Activated CD4-positive, alpha-beta T cell treated with anti-CD3 and anti-CD28 coated beads, Interleukin-2, Interleukin-4, amounts not matched to agents 100 ng/mL and 50 ng/mL, durations not matched to agents 16 hours and 8 hours (primary cell): Measurements from ENCODE around the gene LEMD3.

Experiments used
- DNase-seq: peaks from one replicate; pipeline ENCODE4 v3.0.0-alpha.2; 2020; ENCODE audit warnings: low spot score

LEMD3 gene

DNA sequence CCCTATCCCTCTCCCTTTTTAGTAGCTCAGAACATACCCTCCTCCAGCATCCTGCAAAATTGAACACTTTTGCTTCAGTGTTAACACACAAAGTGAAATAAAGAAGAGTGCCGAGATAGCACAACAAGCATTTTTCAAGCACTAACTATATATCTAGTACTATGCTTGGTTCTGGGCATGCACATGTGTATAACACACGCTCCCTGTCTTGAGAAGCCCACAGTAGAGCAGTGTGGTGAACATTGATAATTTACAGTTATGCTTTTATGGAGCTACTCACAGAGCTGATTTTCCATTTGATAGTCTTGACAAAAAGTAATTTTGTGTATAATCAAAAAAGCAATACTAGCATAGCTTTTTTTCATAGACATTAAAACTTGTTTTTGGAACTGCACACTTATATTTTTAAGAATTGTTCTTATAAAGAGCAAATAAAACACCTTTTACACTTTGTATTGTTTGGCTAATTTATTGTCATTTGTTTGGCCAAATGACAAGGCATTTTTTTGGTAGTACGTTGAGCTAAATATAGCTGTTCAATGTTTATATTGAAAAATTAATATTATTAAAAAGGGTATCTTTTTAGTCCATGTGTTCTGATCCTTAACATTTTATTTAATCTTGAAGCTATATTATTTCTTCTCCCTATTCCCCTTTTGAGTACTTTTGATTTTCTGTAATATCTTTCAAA is 39.7 kb downstream of the LEMD3 start:
- DNase-seq = no peak

DNA sequence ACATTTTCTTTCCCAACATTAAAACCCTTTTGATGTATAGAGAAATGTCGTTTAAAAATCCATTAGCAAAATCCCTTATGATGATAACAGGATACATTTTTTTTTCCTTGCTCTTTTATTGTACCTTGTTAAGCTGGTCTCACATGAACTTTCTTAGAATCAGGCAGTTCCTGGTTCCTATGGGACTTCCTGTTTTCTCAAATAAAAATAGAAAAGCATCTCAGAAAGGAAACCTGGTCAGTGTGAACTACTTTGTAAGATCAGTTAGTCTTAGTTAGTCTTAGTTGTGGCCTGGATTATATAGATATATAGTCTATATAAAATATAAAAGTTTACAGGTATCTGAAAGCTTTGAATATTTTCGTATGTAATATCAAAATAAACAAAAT is 40.3 kb downstream of the LEMD3 start:
- no peak for DNase-seq

DNA sequence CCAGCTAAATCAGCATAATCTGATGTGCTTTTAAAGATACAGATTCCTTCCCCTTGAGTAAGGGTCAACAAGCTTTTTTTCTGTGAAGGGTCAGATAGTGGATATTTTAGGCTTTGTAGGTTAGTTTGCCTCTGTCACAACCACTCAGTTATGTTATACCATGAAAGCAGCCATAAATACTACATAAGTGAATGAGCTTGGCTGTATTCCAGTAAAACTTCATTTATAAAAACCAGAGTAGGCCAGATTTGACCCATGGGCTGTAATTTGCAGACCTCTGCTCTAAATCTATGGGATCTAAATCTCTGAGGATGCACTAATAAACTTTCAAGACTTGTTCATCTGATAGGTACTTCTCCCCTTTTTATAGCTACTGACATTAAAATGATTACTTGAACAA is 47.7 kb downstream of the LEMD3 start:
- no peak for DNase-seq

DNA sequence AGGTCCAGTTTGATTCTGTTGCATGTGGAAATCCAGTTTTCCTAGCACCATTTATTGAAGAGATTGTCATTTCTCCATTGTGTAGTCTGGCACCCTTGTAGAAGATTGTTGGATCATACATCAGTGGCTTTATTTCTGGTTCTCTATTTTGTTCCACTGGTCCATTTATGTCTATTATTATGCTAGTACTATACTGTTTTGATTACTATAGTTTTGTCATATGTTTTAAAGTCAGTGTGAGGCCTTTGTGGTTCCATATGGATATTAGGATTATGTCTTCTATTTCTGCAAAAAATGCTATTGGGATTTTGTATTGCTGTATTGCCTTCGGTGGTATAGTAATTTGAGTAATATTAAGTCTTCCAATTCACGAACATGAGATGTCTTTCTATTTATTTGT is 51.4 kb downstream of the LEMD3 start:
- no peak for DNase-seq

DNA sequence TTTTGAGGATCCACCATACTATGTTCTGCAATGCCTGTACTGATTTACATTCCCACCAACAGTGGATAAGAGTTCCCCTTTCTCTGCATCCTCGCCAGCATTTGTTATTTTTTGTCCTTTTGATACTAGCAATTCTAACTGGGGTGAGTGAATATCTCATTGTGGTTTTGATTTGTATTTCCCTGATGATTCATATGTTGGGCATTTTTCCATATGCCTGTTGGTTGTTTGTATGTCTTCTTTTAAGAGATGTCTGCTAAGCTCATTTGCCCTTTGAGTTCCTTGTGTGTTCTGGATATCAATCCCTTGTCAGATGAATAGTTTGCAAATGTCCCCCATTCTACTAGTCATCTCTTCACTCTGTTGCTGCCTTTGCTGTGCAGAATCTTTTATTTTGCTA is 60.1 kb downstream of the LEMD3 start:
- DNase-seq = no peak

DNA sequence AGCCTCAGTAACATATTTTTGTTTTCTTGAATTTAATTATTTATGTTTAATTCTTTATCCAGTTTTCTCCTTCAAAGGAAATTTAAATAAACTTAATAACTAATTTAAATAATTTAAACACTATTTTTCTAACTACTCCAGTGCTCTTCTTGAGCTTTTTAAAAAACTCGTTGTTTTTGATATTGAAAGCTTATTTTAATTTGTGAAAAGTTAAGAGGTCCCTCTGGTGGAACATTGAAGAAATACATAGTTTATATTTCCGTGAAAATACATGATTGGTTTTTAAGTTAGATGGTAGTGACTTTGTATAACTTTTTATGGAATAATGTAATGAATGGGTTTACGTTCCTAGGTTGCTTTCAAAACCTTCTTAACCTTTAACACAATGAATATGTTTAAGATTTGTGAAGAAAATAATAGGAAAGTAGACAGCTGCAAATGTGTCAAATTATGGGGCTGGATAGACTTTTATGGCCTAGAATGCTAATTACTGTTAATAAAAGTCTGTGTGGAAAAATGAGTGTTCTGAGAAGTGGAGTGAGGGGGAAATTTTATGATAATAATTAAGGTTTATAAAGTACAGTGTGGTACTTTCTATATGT is 63.2 kb downstream of the LEMD3 start:
- DNase-seq = peak; percentile 10

DNA sequence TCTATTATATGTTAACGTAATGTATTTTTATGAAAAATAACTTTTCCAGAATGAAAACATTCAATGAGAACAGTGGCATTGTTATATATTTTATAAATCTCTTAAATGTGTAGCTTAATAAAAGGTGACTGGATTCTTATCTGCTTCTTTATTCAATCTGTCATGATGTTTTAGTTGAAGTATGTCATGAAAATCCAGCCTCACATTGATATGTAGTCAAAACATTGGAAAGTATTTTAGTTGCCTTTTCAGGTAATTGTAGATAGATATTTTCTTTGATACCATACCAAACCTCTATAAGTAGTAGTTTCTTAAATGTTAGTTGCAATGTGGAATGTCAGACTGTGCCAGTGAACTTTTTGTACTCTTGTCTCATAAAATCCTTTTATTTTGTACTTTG is 67.8 kb downstream of the LEMD3 start:
- no peak for DNase-seq

DNA sequence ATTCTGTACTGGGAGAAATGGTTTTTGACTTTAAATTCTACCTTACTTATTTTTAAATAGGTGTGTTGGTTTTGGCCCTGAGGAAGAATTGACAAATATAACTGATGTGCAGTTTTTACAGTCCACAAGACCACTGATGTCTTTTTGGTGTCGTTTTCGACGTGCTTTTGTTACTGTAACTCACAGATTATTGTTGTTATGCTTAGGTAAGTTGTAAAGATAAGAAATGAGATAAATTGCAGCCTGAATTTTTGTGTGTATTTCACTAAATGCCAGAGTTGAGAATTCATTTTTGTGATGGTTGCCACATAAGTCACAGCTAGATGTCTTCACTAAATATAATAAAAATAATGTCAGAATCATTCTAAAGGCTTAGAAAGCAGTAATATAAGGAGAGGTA is 69.2 kb downstream of the LEMD3 start:
- DNase-seq = no peak

DNA sequence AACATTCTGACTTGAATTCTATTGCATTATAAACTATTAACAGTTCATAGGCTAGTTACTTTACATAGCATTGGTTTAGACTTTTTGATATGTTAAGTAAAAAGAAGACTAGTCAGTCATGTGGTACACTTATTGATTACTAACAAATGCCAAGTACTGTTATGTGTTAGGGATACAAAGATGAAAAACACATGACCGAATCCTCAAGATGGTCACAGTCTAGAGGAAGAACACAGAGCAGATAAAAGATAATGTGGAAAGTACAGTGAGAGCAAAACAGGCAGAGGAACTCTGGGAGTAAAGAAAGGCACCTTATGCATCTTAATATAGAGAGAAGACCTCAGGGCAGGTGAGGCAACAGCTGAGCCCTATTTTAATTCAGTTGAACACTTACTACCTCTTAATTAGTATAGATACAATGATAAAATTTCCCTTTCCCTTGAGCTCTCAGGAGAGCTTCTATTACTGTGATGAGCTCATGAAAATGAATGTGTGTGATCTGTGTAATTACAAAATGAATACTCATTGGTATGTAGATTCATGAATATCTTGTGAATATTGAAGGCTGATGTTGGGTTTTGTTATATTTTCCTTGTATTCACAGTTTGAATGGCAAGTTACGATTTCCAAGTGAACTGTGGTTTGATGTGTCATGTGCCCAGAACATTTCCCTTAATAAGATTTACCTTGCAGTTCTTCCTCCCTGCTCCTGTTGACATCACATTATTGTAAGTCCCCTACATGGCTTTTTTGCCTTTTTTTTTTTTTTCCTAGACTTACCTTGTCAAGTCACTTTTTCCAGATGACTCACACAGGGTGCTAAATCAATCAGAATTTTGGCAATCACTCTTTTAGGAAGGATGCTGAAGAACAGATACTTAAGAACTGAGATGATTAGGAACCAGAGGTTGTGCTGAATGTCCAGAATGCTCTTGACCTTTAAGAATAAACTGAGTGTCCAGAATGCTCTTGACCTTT is 79.6 kb downstream of the LEMD3 start:
- peak; percentile 58 for DNase-seq

DNA sequence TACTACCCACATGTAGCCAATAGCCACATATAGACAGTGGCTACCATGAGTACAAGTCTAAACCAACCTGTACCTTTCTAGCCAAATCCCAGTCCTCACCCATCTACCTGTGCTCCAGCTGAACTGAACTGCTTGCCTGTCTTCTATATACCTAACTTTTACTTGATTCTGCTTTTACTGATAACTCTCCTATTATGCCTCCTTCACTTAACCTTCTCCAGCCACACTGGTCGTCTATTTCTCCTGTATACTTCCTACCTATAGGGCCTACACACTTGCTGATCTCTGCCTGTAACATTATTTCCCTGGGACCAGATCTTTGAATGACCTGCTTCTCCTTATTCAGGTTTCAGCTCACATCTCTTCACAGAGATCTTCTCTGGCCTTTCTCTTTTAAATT is 83.1 kb downstream of the LEMD3 start:
- DNase-seq = no peak

DNA sequence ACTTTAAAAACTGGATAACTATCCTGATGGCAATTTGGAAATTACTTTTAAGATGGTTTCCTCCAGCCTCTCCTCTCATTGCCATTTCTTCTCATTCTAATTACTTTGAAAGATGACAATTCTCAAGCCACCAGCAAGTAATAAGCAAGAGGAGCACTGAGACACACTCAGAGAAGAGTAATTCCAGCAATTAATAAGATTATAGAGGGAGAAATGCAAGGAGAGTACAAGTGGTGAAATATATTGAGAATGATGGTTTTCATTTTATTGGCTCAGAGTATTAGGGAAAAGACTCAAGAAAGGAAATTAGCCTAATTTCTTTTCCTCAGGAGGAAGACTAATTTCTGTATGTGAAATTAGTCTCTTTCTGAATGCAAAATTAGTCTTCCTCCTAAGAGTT is 88.6 kb downstream of the LEMD3 start:
- no peak for DNase-seq

DNA sequence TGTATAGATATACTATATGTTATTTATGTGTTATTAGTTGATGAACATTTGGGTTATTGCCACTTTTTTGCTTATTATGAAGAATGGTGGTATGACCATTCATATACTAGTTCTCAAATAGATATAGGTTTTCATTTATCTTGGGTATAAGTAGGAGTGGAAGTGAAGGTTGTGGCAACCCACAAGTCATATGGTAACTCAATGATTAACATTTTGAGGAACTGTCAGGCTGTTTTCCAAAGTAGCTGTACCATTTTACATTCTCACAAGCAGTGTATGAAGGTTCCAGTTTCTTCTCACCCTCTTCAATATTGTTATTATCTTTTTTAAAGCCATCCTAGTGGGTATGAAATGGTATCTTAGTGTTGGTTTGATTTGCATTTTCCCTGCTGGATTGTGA is 90.1 kb downstream of the LEMD3 start:
- no peak for DNase-seq

DNA sequence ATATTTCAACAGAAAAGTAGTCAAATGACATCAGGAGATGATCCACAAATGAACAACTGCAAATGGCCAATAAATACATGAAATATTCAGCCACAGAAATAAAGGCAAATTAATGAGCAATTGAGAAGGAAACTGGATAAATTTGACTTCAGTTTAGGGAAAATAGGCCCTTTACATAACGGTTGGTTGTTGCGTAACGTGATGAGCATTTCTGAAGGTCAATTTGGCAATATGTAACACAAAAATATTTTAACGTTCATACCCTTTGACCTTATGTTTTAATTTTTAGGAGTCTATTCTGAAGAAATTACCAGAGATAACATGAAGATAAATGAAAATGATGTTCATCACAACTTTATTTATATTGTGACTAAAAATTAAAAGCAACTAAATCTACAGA is 94.4 kb downstream of the LEMD3 start:
- DNase-seq = no peak

DNA sequence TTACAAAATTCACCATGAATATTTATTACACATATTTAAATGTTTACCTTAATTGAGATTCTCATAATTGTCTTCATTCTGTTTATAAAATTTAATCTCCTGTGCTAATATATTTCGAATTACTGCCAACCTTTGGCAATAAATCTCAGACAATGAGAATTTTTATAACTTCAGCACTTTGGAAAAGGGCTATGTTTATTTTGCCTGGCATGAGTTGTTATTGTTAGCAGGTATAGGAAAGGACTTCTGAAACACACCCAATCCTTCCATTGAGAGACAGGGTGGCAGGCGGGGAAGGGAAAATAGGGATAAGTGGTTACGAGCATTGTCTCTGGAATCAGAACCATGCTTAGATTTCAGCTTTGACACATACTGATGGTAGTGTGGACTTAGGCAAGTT is 97.0 kb downstream of the LEMD3 start:
- no peak for DNase-seq

DNA sequence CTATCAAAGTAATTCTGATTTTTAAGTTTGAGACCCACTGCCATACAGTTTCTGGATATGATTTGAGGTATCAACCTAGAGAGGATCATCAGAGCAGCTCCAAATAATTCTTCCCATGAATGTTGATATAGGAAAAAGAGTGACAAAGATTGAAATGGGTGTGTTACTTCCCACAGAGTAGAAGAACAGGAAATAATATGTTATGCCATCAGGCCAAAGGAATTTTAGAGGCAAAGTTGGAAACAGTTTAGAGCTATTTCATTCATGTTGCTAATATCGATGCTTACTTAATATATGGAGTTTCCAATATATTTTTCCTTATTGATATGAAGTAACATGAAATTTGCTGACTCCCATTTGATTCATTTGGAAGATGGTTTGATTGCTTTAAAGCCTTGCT is 100.2 kb downstream of the LEMD3 start:
- no peak for DNase-seq

DNA sequence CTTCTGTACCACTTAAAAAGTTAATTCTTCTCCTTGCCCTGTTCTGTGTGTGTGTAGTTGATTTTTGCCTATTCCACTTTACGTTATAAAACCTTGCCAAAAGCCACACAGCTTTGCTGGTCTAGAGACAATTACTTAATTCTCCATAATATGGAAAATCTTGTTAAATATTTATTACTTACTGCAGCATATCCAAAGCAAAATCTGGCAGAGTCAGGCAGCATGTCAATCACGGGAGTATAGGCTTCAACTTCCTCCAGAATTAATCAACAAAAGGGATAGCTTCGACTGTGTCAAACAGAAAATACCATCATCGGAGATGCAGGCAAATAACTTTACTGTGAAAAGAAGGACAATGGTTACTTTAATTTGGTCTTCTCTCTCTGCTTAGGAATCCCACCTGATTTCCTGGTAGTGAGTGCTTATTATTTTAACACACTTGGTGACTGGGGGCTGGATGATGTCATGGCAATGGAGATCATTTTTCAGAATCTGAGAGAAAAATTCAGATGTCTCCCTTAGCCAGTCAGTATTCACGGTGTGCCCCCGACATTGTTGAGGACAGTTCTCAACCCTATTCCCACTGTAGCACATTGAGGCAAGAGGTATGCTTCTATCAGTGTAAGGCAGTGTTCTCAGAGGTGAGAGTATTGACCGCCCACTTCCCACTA is 105.4 kb downstream of the LEMD3 start:
- DNase-seq = no peak

DNA sequence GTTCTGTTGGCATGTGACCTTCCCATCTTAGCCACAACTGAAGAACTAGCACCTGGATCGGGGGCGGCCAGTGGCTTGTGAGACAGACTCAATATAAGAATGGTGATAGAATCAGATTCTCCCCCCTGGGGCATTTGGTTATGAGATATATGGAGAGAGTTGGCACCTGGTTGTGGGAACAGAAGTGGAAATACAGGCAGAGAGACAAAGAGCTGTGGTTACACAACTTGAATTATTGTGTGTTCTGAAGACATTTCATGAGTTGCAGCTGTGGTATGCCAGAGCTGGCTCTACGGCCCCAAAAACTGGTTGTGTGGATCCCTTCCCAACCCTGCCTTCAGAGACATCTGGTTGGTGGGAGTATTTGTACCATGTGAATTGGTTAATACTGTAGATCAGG is 106.2 kb downstream of the LEMD3 start:
- DNase-seq = no peak

DNA sequence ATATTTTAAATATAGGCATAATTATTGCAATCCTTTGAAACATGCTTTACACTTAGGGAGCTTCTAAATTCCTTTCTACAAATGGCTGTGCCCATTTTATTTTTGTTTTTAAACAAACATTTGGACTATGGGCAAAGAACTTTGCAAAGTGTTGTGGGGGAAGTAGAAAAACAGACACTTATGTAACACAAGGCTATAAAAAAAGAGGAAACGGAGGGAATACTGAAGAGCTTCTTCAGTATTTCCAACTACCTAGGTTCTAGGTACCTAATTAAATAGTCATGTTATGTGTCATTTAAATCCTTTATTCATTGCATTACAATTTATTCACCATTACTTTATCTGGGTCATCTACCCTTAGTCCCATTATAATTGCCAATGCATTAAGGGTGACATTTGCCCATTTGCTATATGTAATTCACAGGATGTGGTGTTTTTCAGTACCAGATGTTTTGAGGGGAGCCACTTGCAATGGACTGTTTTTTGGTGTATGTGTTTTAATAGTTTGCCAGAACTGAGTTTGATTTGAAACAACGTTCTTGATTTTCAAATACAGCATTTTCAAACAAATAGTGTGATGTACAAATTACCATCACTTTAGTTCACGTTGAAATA is 107.6 kb downstream of the LEMD3 start:
- DNase-seq = no peak

DNA sequence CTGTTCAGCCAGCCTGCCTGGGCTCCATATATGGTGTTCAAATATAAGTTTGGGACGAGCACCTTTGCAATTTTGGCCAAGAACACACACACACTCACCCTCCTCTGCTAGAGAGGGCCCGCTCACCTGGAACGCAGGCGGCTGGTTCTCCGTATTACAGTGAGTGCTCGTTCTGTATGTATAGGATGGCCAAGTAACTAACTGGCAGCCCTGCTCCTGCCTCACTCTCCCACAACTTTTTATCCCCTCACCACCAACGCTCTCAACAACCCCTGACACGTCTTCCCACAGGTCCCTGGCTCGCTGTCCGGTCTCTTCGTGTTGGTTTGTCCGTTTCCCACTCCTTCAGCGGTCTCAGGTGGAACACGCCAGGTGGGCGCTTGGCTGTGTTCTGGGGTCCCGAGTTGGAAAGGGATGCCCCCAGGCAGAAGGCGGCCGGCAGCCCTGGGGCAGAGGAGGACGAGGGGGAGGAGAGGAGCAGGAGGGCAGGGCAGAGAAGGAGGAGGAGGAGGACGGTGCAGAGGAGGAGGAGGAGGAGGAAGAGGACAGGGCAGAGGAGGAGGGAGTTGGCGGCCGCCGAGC is 108.7 kb downstream of the LEMD3 start:
- no peak for DNase-seq

DNA sequence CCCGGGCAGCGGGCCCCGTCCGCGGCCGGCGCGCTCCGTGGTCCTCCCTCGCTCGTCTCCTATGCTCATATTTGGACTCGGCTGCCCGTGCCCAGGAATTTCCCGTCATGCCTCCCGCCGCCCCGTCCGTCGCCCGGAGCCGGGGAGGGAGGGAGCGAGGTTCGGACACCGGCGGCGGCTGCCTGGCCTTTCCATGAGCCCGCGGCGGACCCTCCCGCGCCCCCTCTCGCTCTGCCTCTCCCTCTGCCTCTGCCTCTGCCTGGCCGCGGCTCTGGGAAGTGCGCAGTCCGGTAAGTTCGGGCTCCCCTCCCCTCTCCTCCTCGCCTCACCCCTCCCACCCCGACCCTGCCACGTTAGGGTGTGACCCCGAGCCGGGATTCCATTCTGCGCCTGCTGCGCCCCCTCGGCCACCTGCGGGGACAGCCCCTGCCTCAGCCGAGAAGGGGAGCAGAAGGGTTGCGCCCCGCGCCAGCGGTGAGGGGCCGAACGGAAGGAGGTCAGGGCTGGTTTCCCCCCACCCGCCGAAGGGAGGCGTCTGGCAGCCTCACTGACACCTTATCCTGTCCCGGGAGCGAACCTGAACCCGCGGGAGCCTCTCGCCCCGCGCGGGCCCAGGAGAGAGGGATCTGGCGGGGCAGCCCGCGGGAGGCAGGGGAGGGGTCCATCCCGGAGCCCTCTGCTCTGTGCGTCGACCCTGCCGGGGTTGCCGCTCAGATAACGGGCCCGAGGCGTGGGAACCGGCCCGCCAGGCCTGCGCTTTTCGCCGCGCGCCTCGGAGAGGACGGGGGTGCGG is 109.4 kb downstream of the LEMD3 start, which contains the start of gene MSRB3:
Gene MSRB3 (plus strand): TSS at position 108 of the 793 bp plus-strand sequence. CDS start 29,897 bp downstream, outside the sequence.
- peak; percentile 15 for DNase-seq
